A549 (cell line): Measurements from ENCODE around the gene LRRC4. TPM values are rescaled to one million over a fixed set of nuclear protein-coding genes. Genes with fewer than 3 reads are reported as not detected.
A peak's percentile ranks its signal among the peaks of the same experiment; 100 is the strongest.

Source experiments
- ATAC-seq, 2 experiments: fragments of 200-7000 bp in 1 of 2; fragments of >200 bp in 1 of 2; cut with Nextera tagmentation in 1 of 2; cut with Tn5 transposase in 1 of 2; 3 replicates each; pipeline versions ENCODE4 v1.8.0 to v1.9.1; 2018 to 2020; ENCODE audit warnings: mild to moderate bottlenecking in 1 of 2, moderate library complexity in 1 of 2
- CTCF ChIA-PET: fragments of 300-600 bp; sonication (Branson Sonifier 250); formaldehyde crosslinking; extraction: SDS; loops from one replicate; lab custom pipeline; 2021; ENCODE audit warnings: antibody characterized with exemption, inconsistent platforms; lab: Yijun Ruan, JAX
- POLR2A ChIA-PET: fragments of 350-600 bp; formaldehyde crosslinking; extraction: SDS; loops from one replicate; lab custom pipeline; 2021; ENCODE audit warnings: antibody characterized with exemption, inconsistent platforms; lab: Yijun Ruan, JAX
- DNase-seq, 2 experiments: peaks; one replicate each; pipeline versions ENCODE4 v3.0.0 to v3.0.0-alpha.2; 2011 to 2016; ENCODE audit warnings: low read depth in 1 of 2, low spot score in 1 of 2
- FAIRE-seq: peaks from 2 replicates; lab custom pipeline; 2011; peaks lifted over from hg19 to GRCh38; lab: Jason Lieb, UNC
- H3K27ac ChIP-seq, 2 experiments: fragments of >200 bp; sonication (Bioruptor Twin); formaldehyde crosslinking; 3 replicates each; pipeline ENCODE4 v1.5.1; 2016 to 2017
- H3K4me1 ChIP-seq: fragments of >200 bp; sonication (Bioruptor Twin); formaldehyde crosslinking; 3 replicates; pipeline ENCODE4 v1.6.1; 2016
- H3K4me2 ChIP-seq: fragments of >200 bp; sonication (Bioruptor Twin); formaldehyde crosslinking; 3 replicates; pipeline ENCODE4 v1.6.1; 2016
- H3K4me3 ChIP-seq: fragments of >200 bp; sonication (Bioruptor Twin); formaldehyde crosslinking; 3 replicates; pipeline ENCODE4 v1.5.1; 2016
- H3K9me3 ChIP-seq: fragments of >200 bp; sonication (Bioruptor Twin); formaldehyde crosslinking; 3 replicates; pipeline ENCODE4 v1.6.1; 2016
- CBX8 ChIP-seq: fragments of 200-600 bp; sonication (generic); IDR thresholded peaks from 2 replicates; pipeline ENCODE4 v1.6.1; 2016
- CEBPB ChIP-seq, 2 experiments: fragments of >200 bp in 1 of 2; sonication (Bioruptor Twin) in 1 of 2; formaldehyde crosslinking in 1 of 2; IDR thresholded peaks; 2 replicates each; pipeline ENCODE4 v1.6.1; 2012 to 2016
- EP300 ChIP-seq, 2 experiments: fragments of >200 bp; sonication (Bioruptor Twin); formaldehyde crosslinking; IDR thresholded peaks; 2 replicates in 1 of 2; 3 replicates in 1 of 2; pipeline ENCODE4 v1.6.1; 2016 to 2017
- FOSB ChIP-seq: fragments of 250-450 bp; sonication (Bioruptor Pico); IDR thresholded peaks from 2 replicates; pipeline ENCODE4 v1.5.0; 2020; ENCODE audit warnings: mild to moderate bottlenecking, moderate library complexity
- FOSL2 ChIP-seq, 2 experiments: fragments of 450-650 bp in 1 of 2; fragments of >200 bp in 1 of 2; sonication (Bioruptor Twin) in 1 of 2; formaldehyde crosslinking; IDR thresholded peaks; 2 replicates each; pipeline versions ENCODE4 v1.5.0 to v1.6.1; 2016 to 2020; ENCODE audit warnings: mild to moderate bottlenecking in 1 of 2, moderate library complexity in 1 of 2
- FOXS1 ChIP-seq: fragments of 250-450 bp; sonication (Bioruptor Pico); IDR thresholded peaks from 2 replicates; pipeline ENCODE4 v1.5.0; 2020; ENCODE audit warnings: mild to moderate bottlenecking, moderate library complexity
- HDAC2 ChIP-seq: fragments of 200-600 bp; sonication (generic); IDR thresholded peaks from 2 replicates; pipeline ENCODE4 v1.6.1; 2016
- HEYL ChIP-seq: fragments of 250-450 bp; sonication (Bioruptor Pico); IDR thresholded peaks from 2 replicates; pipeline ENCODE4 v1.8.0; 2021; ENCODE audit warnings: mild to moderate bottlenecking, moderate library complexity
- HOXB5 ChIP-seq: fragments of 250-450 bp; sonication (Bioruptor Pico); IDR thresholded peaks from 2 replicates; pipeline ENCODE4 v1.5.0; 2020; ENCODE audit warnings: mild to moderate bottlenecking, moderate library complexity
- JUN ChIP-seq, 2 experiments: fragments of >200 bp; sonication (Bioruptor Twin); formaldehyde crosslinking; IDR thresholded peaks; 2 replicates in 1 of 2; 3 replicates in 1 of 2; pipeline ENCODE4 v1.6.1; 2016 to 2017
- JUNB ChIP-seq: fragments of >200 bp; sonication (Bioruptor Twin); formaldehyde crosslinking; IDR thresholded peaks from 2 replicates; pipeline ENCODE4 v1.6.1; 2016
- KDM1A ChIP-seq: fragments of 200-600 bp; sonication (generic); IDR thresholded peaks from 2 replicates; pipeline ENCODE4 v1.6.1; 2016; ENCODE audit warnings: low read depth, mild to moderate bottlenecking
- KDM5A ChIP-seq: fragments of 200-600 bp; sonication (generic); IDR thresholded peaks from 2 replicates; pipeline ENCODE4 v1.6.1; 2016; ENCODE audit warnings: antibody characterized with exemption, mild to moderate bottlenecking
- MAFK ChIP-seq: fragments of 450-650 bp; IDR thresholded peaks from 2 replicates; pipeline ENCODE4 v1.6.1; 2014; ENCODE audit not compliant: partially characterized antibody
- MAX ChIP-seq: IDR thresholded peaks from 2 replicates; pipeline ENCODE4 v1.6.1; 2012
- MAZ ChIP-seq: fragments of 150-350 bp; IDR thresholded peaks from 2 replicates; pipeline ENCODE4 v1.6.1; 2014; ENCODE audit warnings: antibody characterized with exemption, low read depth, low read length, borderline replicate concordance
- NFE2L2 ChIP-seq: fragments of 150-350 bp; conservative IDR thresholded peaks from 2 replicates; pipeline ENCODE4 v1.6.1; 2014; ENCODE audit warnings: low read length
- NR3C1 ChIP-seq: fragments of >200 bp; sonication (Bioruptor Twin); formaldehyde crosslinking; IDR thresholded peaks from 3 replicates; pipeline ENCODE4 v1.6.1; 2017
- POLR2A ChIP-seq: IDR thresholded peaks from 2 replicates; pipeline ENCODE4 v1.6.1; 2012; ENCODE audit warnings: mild to moderate bottlenecking, low read length
- RARB ChIP-seq: fragments of 250-450 bp; sonication (Bioruptor Pico); IDR thresholded peaks from 2 replicates; pipeline ENCODE4 v1.8.0; 2021; ENCODE audit warnings: mild to moderate bottlenecking, moderate library complexity
- SMC3 ChIP-seq: fragments of >200 bp; sonication (Bioruptor Twin); formaldehyde crosslinking; IDR thresholded peaks from 3 replicates; pipeline ENCODE4 v1.6.1; 2018; ENCODE audit warnings: inconsistent platforms
- ZNF302 ChIP-seq: fragments of 250-450 bp; sonication (Bioruptor Pico); IDR thresholded peaks from 2 replicates; pipeline ENCODE4 v1.9.0; 2021; ENCODE audit warnings: inconsistent platforms, mild to moderate bottlenecking, moderate library complexity
- WGBS: methylation state at CpG from one replicate; pipeline ENCODE4 v1.1.6; 2017; ENCODE audit errors: missing lambda C conversion rate; 5-methylcytosine and 5-hydroxymethylcytosine counted together
- polyA plus RNA-seq, 4 experiments: library from polyadenylated mRNA; depleted of rRNA in 3 of 4; stranded (reverse); fragments of >200 nt; fragmentation: RNase III in 1 of 4; extraction: RNeasy Plus Mini Kit Qiagen cat#74134 plus additional on column Dnase treatment in 1 of 4; gene quantifications; 2 replicates in 3 of 4; 3 replicates in 1 of 4; pipeline ENCODE4 v1.2.3, GENCODE V29; 2011 to 2017
- TF ChIP-seq, protein P1 (sequence below): IDR thresholded peaks from 2 replicates; pipeline ENCODE4 v1.6.1; 2012
- TF ChIP-seq, protein P2 (sequence below): fragments of 200-600 bp; sonication (generic); IDR thresholded peaks from 2 replicates; pipeline ENCODE4 v1.6.1; 2016; ENCODE audit warnings: antibody characterized with exemption, mild to moderate bottlenecking, moderate library complexity

LRRC4 gene
- polyA plus RNA-seq, 2 of the 4 experiments (the other 2 are of a cell fraction): not detected

DNA sequence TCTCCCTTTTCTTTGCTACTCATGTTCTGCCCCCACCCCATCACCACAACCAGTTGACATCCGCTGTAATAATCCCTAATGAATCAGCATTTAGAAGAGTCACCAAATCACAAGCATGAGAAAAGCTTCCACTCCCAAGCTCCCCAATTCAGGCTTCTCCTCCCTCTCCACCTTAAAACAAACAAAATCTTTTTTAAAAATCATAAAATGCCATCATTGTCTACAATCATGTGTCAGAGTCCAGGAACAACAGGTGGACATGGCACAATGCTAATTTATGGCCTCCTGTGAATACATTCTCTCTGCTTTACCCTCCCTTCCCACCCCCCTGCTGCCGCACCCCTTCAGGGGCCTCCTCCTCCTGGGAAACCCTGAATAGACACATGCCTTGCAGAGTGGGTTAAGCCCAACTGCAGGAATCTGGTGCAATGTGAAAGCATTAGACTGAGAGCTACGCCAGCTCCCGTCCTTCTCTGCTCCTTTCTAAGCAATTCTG is 3.7 kb downstream of the LRRC4 start:
- H3K4me1 ChIP-seq: peaks cover 32% of the 10 kb centered on the region
- FAIRE-seq (no peak), DNase-seq (no peak), ATAC-seq (no peak)
- WGBS: 91% methylated on average over 4 of the region's 4 CpGs
- CTCF ChIA-PET: interaction anchor here (2.4 kb wide), 1 partner anchor 182 kb away, joined by 7 read pairs; no protein-coding TSS in a partner anchor
- no peak overlapping the region for H3K27ac ChIP-seq
- TF ChIP-seq MAFK (no peak), FOXS1 (CRISPR knock-in tag) (no peak), KDM5A (no peak), FOSB (CRISPR knock-in tag) (no peak), FOSL2 (IDR thresholded peaks at IDR 0.05) (no peak), FOSL2 (CRISPR knock-in tag; IDR thresholded peaks at IDR 0.05) (no peak), MAX (no peak), NR3C1 (no peak), NFE2L2 (no peak), KDM1A (no peak), POLR2A (no peak), HOXB5 (no peak), HDAC2 (no peak), RARB (CRISPR knock-in tag) (no peak), JUN (IDR thresholded peaks at IDR 0.05) (no peak), ZNF302 (CRISPR knock-in tag) (no peak), MAZ (no peak)
- TF ChIP-seq, protein P1, sequence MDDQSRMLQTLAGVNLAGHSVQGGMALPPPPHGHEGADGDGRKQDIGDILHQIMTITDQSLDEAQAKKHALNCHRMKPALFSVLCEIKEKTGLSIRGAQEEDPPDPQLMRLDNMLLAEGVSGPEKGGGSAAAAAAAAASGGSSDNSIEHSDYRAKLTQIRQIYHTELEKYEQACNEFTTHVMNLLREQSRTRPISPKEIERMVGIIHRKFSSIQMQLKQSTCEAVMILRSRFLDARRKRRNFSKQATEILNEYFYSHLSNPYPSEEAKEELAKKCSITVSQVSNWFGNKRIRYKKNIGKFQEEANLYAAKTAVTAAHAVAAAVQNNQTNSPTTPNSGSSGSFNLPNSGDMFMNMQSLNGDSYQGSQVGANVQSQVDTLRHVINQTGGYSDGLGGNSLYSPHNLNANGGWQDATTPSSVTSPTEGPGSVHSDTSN: no peak
- no peak overlapping the region for H3K4me2 ChIP-seq
- POLR2A ChIA-PET: no interaction called here
- H3K9me3 ChIP-seq: no peaks in the 10 kb centered on the region
- H3K4me3 ChIP-seq: no peak overlapping the region

GRCh38 chr7:128026551-128026950 is 4.7 kb downstream of the LRRC4 start:
- Histone ChIP-seq H3K4me1 (peaks cover 42% of the 10 kb centered on the region), H3K27ac (no peak overlapping the region), H3K4me2 (no peak overlapping the region), H3K9me3 (no peaks in the 10 kb centered on the region), H3K4me3 (no peak overlapping the region)
- POLR2A ChIA-PET: no interaction called here
- TF ChIP-seq MAFK (peak; percentile 58), KDM1A (no peak)
- no peak for FAIRE-seq
- DNase-seq: no peak
- CTCF ChIA-PET: interaction anchor here (2.4 kb wide), 1 partner anchor 183 kb away, joined by 7 read pairs; no protein-coding TSS in a partner anchor
- ATAC-seq: no peak
- 84% methylated on average over 2 of the region's 2 CpGs for WGBS

- Histone ChIP-seq H3K9me3 (no peaks in the 10 kb centered on the region), H3K27ac (no peak overlapping the region), H3K4me3 (no peak overlapping the region), H3K4me1 (peaks cover 50% of the 10 kb centered on the region), H3K4me2 (no peak overlapping the region)
- ChIA-PET POLR2A (no interaction called here), CTCF (interaction anchor here (0.8 to 2.4 kb wide), 2 partner anchors 14 to 184 kb away, joined by 3 to 7 read pairs; no protein-coding TSS in a partner anchor)
- ATAC-seq (no peak), DNase-seq (no peak), FAIRE-seq (no peak)
- TF ChIP-seq HEYL (CRISPR knock-in tag) (no peak), FOSB (CRISPR knock-in tag) (no peak), CEBPB (IDR thresholded peaks at IDR 0.05) (no peak), CBX8 (no peak), JUN (IDR thresholded peaks at IDR 0.05) (no peak), JUNB (no peak), SMC3 (no peak), EP300 (IDR thresholded peaks at IDR 0.05) (no peak), RARB (CRISPR knock-in tag) (no peak)
- TF ChIP-seq, protein P2, sequence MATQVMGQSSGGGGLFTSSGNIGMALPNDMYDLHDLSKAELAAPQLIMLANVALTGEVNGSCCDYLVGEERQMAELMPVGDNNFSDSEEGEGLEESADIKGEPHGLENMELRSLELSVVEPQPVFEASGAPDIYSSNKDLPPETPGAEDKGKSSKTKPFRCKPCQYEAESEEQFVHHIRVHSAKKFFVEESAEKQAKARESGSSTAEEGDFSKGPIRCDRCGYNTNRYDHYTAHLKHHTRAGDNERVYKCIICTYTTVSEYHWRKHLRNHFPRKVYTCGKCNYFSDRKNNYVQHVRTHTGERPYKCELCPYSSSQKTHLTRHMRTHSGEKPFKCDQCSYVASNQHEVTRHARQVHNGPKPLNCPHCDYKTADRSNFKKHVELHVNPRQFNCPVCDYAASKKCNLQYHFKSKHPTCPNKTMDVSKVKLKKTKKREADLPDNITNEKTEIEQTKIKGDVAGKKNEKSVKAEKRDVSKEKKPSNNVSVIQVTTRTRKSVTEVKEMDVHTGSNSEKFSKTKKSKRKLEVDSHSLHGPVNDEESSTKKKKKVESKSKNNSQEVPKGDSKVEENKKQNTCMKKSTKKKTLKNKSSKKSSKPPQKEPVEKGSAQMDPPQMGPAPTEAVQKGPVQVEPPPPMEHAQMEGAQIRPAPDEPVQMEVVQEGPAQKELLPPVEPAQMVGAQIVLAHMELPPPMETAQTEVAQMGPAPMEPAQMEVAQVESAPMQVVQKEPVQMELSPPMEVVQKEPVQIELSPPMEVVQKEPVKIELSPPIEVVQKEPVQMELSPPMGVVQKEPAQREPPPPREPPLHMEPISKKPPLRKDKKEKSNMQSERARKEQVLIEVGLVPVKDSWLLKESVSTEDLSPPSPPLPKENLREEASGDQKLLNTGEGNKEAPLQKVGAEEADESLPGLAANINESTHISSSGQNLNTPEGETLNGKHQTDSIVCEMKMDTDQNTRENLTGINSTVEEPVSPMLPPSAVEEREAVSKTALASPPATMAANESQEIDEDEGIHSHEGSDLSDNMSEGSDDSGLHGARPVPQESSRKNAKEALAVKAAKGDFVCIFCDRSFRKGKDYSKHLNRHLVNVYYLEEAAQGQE: no peak
- WGBS: 85% methylated on average over 2 of the region's 2 CpGs
Measured at GRCh38 chr7:128025819-128026218, 5.4 kb downstream of the LRRC4 start.
